ENCODE results near the gene SLC25A21.

The SLC25A21 gene

GRCh38 chr14:36653962-36654793, 518.2 kb downstream of the SLC25A21 start:
- no CpG with 5 or more reads among the region's 31 CpGs for WGBS (ENCODE audit: insufficient coverage, insufficient read length)
- no peaks in the 10 kb centered on the region for H3K36me3 ChIP-seq (ENCODE audit: control insufficient read depth, insufficient read depth, low read length)
- H3K27me3 ChIP-seq (ENCODE audit: control insufficient read depth, insufficient read depth, low read length), result peaks cover 85% of the 10 kb centered on the region
- no peaks in the 10 kb centered on the region for H3K9me3 ChIP-seq (ENCODE audit: control insufficient read depth, insufficient read depth, low read length)
- no peak overlapping the region for H3K27ac ChIP-seq (ENCODE audit: low read length)
- no peak overlapping the region for H3K4me3 ChIP-seq (ENCODE audit: low read length)
- peaks cover 2% of the 10 kb centered on the region for H3K4me1 ChIP-seq (ENCODE audit: control insufficient read depth, insufficient read depth, low read length)
- DNase-seq (ENCODE audit: low read depth, low spot score), result no peak

- Histone ChIP-seq H3K4me3 (ENCODE audit: low read length) (no peak overlapping the region), H3K27ac (ENCODE audit: low read length) (no peak overlapping the region), H3K36me3 (ENCODE audit: control insufficient read depth, insufficient read depth, low read length) (no peaks in the 10 kb centered on the region), H3K4me1 (ENCODE audit: control insufficient read depth, insufficient read depth, low read length) (peaks cover 2% of the 10 kb centered on the region), H3K9me3 (ENCODE audit: control insufficient read depth, insufficient read depth, low read length) (no peaks in the 10 kb centered on the region), H3K27me3 (ENCODE audit: control insufficient read depth, insufficient read depth, low read length) (peaks cover 83% of the 10 kb centered on the region)
- no CpG with 5 or more reads among the region's 3 CpGs for WGBS (ENCODE audit: insufficient coverage, insufficient read length)
- DNase-seq (ENCODE audit: low read depth, low spot score), result no peak
These were observed 519.0 kb downstream of the SLC25A21 start for GRCh38 chr14:36653413-36653812.

GRCh38 chr14:36652542-36653201, 519.7 kb downstream of the SLC25A21 start:
- no peaks in the 10 kb centered on the region for H3K36me3 ChIP-seq (ENCODE audit: control insufficient read depth, insufficient read depth, low read length)
- no peak overlapping the region for H3K4me3 ChIP-seq (ENCODE audit: low read length)
- H3K9me3 ChIP-seq (ENCODE audit: control insufficient read depth, insufficient read depth, low read length), result no peaks in the 10 kb centered on the region
- DNase-seq (ENCODE audit: low read depth, low spot score), result no peak
- H3K27ac ChIP-seq (ENCODE audit: low read length), result no peak overlapping the region
- H3K27me3 ChIP-seq (ENCODE audit: control insufficient read depth, insufficient read depth, low read length), result peaks cover 82% of the 10 kb centered on the region
- peaks cover 2% of the 10 kb centered on the region for H3K4me1 ChIP-seq (ENCODE audit: control insufficient read depth, insufficient read depth, low read length)

- Histone ChIP-seq H3K27me3 (ENCODE audit: control insufficient read depth, insufficient read depth, low read length) (peaks cover 81% of the 10 kb centered on the region), H3K36me3 (ENCODE audit: control insufficient read depth, insufficient read depth, low read length) (no peaks in the 10 kb centered on the region), H3K27ac (ENCODE audit: low read length) (no peak overlapping the region), H3K4me3 (ENCODE audit: low read length) (no peak overlapping the region), H3K4me1 (ENCODE audit: control insufficient read depth, insufficient read depth, low read length) (no peaks in the 10 kb centered on the region), H3K9me3 (ENCODE audit: control insufficient read depth, insufficient read depth, low read length) (no peaks in the 10 kb centered on the region)
- no peak for DNase-seq (ENCODE audit: low read depth, low spot score)
- WGBS (ENCODE audit: insufficient coverage, insufficient read length), result no CpG with 5 or more reads among the region's 4 CpGs
These were observed 522.3 kb downstream of the SLC25A21 start for GRCh38 chr14:36649872-36650650.

GRCh38 chr14:36647824-36648753, 524.3 kb downstream of the SLC25A21 start:
- Histone ChIP-seq H3K4me1 (ENCODE audit: control insufficient read depth, insufficient read depth, low read length) (no peaks in the 10 kb centered on the region), H3K27ac (ENCODE audit: low read length) (no peak overlapping the region), H3K9me3 (ENCODE audit: control insufficient read depth, insufficient read depth, low read length) (no peaks in the 10 kb centered on the region), H3K27me3 (ENCODE audit: control insufficient read depth, insufficient read depth, low read length) (peaks cover 66% of the 10 kb centered on the region), H3K36me3 (ENCODE audit: control insufficient read depth, insufficient read depth, low read length) (no peaks in the 10 kb centered on the region), H3K4me3 (ENCODE audit: low read length) (peak overlapping the region; percentile 27; the same call in 1 of the 2 replicates)
- no peak for DNase-seq (ENCODE audit: low read depth, low spot score)
- WGBS (ENCODE audit: insufficient coverage, insufficient read length), result no CpG with 5 or more reads among the region's 62 CpGs

- no peaks in the 10 kb centered on the region for H3K36me3 ChIP-seq (ENCODE audit: control insufficient read depth, insufficient read depth, low read length)
- WGBS (ENCODE audit: insufficient coverage, insufficient read length), result no CpG with 5 or more reads among the region's 34 CpGs
- H3K27me3 ChIP-seq (ENCODE audit: control insufficient read depth, insufficient read depth, low read length), result peaks cover 59% of the 10 kb centered on the region
- DNase-seq (ENCODE audit: low read depth, low spot score), result no peak
- peak overlapping the region; percentile 27; the same call in 1 of the 2 replicates for H3K4me3 ChIP-seq (ENCODE audit: low read length)
- no peaks in the 10 kb centered on the region for H3K4me1 ChIP-seq (ENCODE audit: control insufficient read depth, insufficient read depth, low read length)
- no peaks in the 10 kb centered on the region for H3K9me3 ChIP-seq (ENCODE audit: control insufficient read depth, insufficient read depth, low read length)
- no peak overlapping the region for H3K27ac ChIP-seq (ENCODE audit: low read length)
These were observed 525.0 kb downstream of the SLC25A21 start for GRCh38 chr14:36647417-36647823.

- DNase-seq (ENCODE audit: low read depth, low spot score), result no peak
- H3K9me3 ChIP-seq (ENCODE audit: control insufficient read depth, insufficient read depth, low read length), result no peaks in the 10 kb centered on the region
- peaks cover 57% of the 10 kb centered on the region for H3K27me3 ChIP-seq (ENCODE audit: control insufficient read depth, insufficient read depth, low read length)
- H3K4me1 ChIP-seq (ENCODE audit: control insufficient read depth, insufficient read depth, low read length), result no peaks in the 10 kb centered on the region
- H3K36me3 ChIP-seq (ENCODE audit: control insufficient read depth, insufficient read depth, low read length), result no peaks in the 10 kb centered on the region
- no CpG with 5 or more reads among the region's 55 CpGs for WGBS (ENCODE audit: insufficient coverage, insufficient read length)
- no peak overlapping the region for H3K27ac ChIP-seq (ENCODE audit: low read length)
- H3K4me3 ChIP-seq (ENCODE audit: low read length), result peak overlapping the region; percentile 27; the same call in 1 of the 2 replicates
These were observed 525.6 kb downstream of the SLC25A21 start for GRCh38 chr14:36646664-36647416.

- Histone ChIP-seq H3K9me3 (ENCODE audit: control insufficient read depth, insufficient read depth, low read length) (no peaks in the 10 kb centered on the region), H3K27me3 (ENCODE audit: control insufficient read depth, insufficient read depth, low read length) (no peaks in the 10 kb centered on the region), H3K4me1 (ENCODE audit: control insufficient read depth, insufficient read depth, low read length) (no peaks in the 10 kb centered on the region), H3K4me3 (ENCODE audit: low read length) (no peak overlapping the region), H3K27ac (ENCODE audit: low read length) (no peak overlapping the region), H3K36me3 (ENCODE audit: control insufficient read depth, insufficient read depth, low read length) (no peaks in the 10 kb centered on the region)
- DNase-seq (ENCODE audit: low read depth, low spot score), result no peak
- WGBS (ENCODE audit: insufficient coverage, insufficient read length), result no CpG with 5 or more reads among the region's 3 CpGs
These were observed 538.8 kb downstream of the SLC25A21 start for GRCh38 chr14:36633580-36633979.
